NCI-H446 (cell line): ENCODE measurements around the gene TMCC1.
"Not testable (repeated sequence)": the region's sequence is repeated elsewhere in the genome, so short reads cannot be mapped to it uniquely, and the experiment has no call there.

Experiments
- DNase-seq, 2 experiments: peaks; one replicate each; lab custom pipeline; 2025; lab: John Stamatoyannopoulos, UW

TMCC1 gene

GRCh38 chr3:129836381-129837064 lies 57.0 kb downstream of the TMCC1 start:
- DNase-seq = no peak

- DNase-seq = no peak
These were observed 58.3 kb downstream of the TMCC1 start for GRCh38 chr3:129835198-129835597.

- no peak for DNase-seq
These were observed 58.9 kb downstream of the TMCC1 start for GRCh38 chr3:129834580-129834979.

- not testable (repeated sequence) for DNase-seq
These were observed 61.6 kb downstream of the TMCC1 start for GRCh38 chr3:129831942-129832341.

- DNase-seq = no peak
These were observed 62.0 kb downstream of the TMCC1 start for GRCh38 chr3:129831503-129831902.

GRCh38 chr3:129829640-129830039 lies 63.9 kb downstream of the TMCC1 start:
- DNase-seq = peak; percentile 64 to 76

GRCh38 chr3:129827765-129828164 lies 65.7 kb downstream of the TMCC1 start:
- DNase-seq = no peak

- DNase-seq = peak; percentile 15 to 60
These were observed 68.5 kb downstream of the TMCC1 start for GRCh38 chr3:129824926-129825541.

GRCh38 chr3:129822679-129823078 lies 70.8 kb downstream of the TMCC1 start:
- DNase-seq = no peak

GRCh38 chr3:129822241-129822640 lies 71.3 kb downstream of the TMCC1 start:
- DNase-seq = no peak

- no peak for DNase-seq
These were observed 72.9 kb downstream of the TMCC1 start for GRCh38 chr3:129820587-129820986.

GRCh38 chr3:129812589-129812988 lies 80.9 kb downstream of the TMCC1 start:
- no peak for DNase-seq

- no peak for DNase-seq
These were observed 84.2 kb downstream of the TMCC1 start for GRCh38 chr3:129809297-129809696.

- DNase-seq = no peak
These were observed 97.4 kb downstream of the TMCC1 start for GRCh38 chr3:129796146-129796545.

GRCh38 chr3:129795186-129796010 lies 98.1 kb downstream of the TMCC1 start:
- no peak for DNase-seq

GRCh38 chr3:129794311-129795185 lies 99.0 kb downstream of the TMCC1 start:
- DNase-seq = no peak

- DNase-seq = no peak
These were observed 99.6 kb downstream of the TMCC1 start for GRCh38 chr3:129793942-129794310.

- no peak for DNase-seq
These were observed 100.2 kb downstream of the TMCC1 start for GRCh38 chr3:129793319-129793718.

- DNase-seq = no peak
These were observed 110.0 kb downstream of the TMCC1 start for GRCh38 chr3:129783470-129783869.

- no peak for DNase-seq
These were observed 114.6 kb downstream of the TMCC1 start for GRCh38 chr3:129778871-129779270.

GRCh38 chr3:129777806-129778205 lies 115.7 kb downstream of the TMCC1 start:
- no peak for DNase-seq

- no peak for DNase-seq
These were observed 117.6 kb downstream of the TMCC1 start for GRCh38 chr3:129775870-129776269.
